Measurements from ENCODE around the gene PLOD2.

PLOD2 gene

DNA sequence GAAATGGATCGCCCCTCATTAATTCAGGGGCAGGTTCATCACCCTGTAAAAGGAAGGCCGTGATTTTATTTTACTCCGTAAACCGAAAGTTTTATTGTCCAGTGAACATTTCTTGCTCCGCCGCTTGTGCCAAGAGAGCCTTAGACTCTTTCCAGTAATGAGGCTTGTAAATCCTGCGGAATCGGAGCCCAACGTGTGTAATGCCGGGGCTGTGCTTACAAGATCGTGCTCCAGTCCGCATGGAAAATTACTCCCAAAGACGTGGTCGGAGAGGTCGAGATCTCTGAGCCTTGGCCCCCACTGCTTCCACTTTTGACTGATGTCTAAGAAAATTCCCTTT, 649 bp upstream of the PLOD2 start:
- no peak for FAIRE-seq
- no peak for TF ChIP-seq PAX5 (IDR thresholded peaks at IDR 0.05; ENCODE audit: insufficient read depth, low read length, severe bottlenecking)
- TF ChIP-seq SPI1 (IDR thresholded peaks at IDR 0.05; ENCODE audit: low read depth, low read length) = no peak
- TF ChIP-seq POU2F2 (IDR thresholded peaks at IDR 0.05; ENCODE audit: low read depth, low read length) = no peak
- no peak for TF ChIP-seq POLR2AphosphoS5 (IDR thresholded peaks at IDR 0.05; ENCODE audit: low read depth, low read length)
- TF ChIP-seq TAF1 (IDR thresholded peaks at IDR 0.05; ENCODE audit: low read depth, low read length) = no peak
- TF ChIP-seq POLR2A (IDR thresholded peaks at IDR 0.05; ENCODE audit: low read depth, low read length) = no peak
- no peak for DNase-seq (ENCODE audit: insufficient read length, low spot score)

DNA sequence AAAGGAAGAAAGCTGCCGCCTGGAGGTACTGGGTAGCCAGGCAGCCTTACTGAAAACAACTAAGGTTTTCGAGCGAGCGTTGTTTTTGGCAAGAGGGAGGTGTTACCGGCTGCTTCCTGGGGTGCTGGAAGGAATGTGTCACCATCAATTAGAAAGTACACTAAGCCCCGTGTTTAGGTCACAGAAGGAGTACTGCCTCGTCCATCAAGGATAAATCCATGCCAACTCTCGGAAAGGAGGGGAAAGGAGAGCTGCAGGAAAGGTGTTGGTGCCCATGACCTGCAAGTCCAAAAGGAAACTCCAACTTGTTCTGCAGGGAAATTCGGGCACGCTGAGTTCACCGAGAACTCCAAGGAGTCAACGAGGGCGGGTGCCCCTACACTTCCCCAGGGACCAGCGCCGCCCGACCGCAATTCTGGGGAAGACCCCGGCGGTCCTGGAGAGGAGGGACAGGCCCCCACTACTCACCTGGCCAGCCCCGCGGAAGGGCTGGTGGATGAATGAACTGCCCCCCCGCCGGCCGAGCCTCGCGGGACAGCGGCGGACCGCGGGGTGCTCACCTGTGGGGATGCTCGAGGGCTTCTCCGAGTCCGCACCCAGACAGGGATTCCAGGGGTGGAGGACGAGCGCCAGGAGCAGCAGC, 542 bp downstream of the PLOD2 start:
- no peak for FAIRE-seq
- TF ChIP-seq POU2F2 (IDR thresholded peaks at IDR 0.05; ENCODE audit: low read depth, low read length) (no peak), POLR2A (IDR thresholded peaks at IDR 0.05; ENCODE audit: low read depth, low read length) (no peak), TAF1 (IDR thresholded peaks at IDR 0.05; ENCODE audit: low read depth, low read length) (no peak), PAX5 (IDR thresholded peaks at IDR 0.05; ENCODE audit: insufficient read depth, low read length, severe bottlenecking) (no peak)
- DNase-seq (ENCODE audit: insufficient read length, low spot score) = no peak

DNA sequence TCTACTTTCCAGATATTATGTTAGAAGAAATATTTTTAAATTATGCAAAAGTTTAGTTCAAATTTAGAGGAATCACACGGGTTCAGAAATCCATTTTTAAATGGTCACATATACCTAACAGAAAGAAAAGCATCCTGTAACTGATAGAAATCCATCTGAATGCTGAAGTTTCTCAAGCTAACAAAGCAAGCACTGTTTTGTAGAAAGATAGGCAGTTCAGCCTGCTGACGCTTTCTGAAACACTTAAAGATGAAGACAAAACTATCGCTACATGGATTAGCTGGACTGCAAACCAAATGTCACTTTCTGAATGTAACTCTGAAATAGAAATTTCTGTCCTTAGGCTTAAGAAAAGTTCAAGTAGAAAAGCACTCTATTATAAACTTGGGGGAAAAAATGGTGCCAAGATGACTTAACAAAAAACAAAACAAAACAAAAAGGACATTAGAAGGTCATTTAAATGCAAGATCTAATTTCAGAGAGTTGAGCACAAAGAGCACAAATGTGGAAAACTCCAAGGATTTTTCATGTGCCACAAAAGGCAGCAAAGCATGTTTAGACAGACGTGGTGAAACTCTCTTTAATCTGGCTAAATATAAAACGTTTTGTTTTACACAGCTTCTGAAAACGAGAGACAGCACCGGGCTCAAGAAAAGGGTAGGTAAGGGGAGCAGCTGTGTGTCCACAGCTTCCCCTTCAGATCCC, 1.2 kb downstream of the PLOD2 start:
- TF ChIP-seq PAX5 (IDR thresholded peaks at IDR 0.05; ENCODE audit: insufficient read depth, low read length, severe bottlenecking) (no peak), SPI1 (IDR thresholded peaks at IDR 0.05; ENCODE audit: low read depth, low read length) (no peak), POLR2A (IDR thresholded peaks at IDR 0.05; ENCODE audit: low read depth, low read length) (no peak), TAF1 (IDR thresholded peaks at IDR 0.05; ENCODE audit: low read depth, low read length) (no peak), POLR2AphosphoS5 (IDR thresholded peaks at IDR 0.05; ENCODE audit: low read depth, low read length) (no peak), POU2F2 (IDR thresholded peaks at IDR 0.05; ENCODE audit: low read depth, low read length) (no peak)
- no peak for DNase-seq (ENCODE audit: insufficient read length, low spot score)
- FAIRE-seq = no peak

DNA sequence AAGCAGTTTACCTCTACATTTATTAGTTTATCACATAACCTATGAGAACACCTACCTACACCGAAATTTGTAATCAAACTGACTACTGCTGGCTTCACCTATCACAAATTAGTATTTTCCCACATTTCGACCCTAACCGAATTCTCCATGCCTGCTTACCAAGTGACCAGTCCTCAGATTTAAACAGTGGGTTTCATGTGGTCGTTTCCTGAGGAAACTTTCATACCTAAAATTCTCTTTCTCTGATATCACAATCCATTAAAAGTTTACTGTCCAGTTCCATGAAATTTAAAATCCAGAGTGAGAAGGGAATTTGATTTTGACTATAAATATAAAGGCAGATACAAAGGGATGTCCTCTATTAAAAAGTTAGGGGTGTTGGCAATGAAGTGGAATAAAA, 1.9 kb downstream of the PLOD2 start:
- no peak for TF ChIP-seq SPI1 (IDR thresholded peaks at IDR 0.05; ENCODE audit: low read depth, low read length)
- no peak for TF ChIP-seq POLR2AphosphoS5 (IDR thresholded peaks at IDR 0.05; ENCODE audit: low read depth, low read length)
- TF ChIP-seq TAF1 (IDR thresholded peaks at IDR 0.05; ENCODE audit: low read depth, low read length) = no peak
- TF ChIP-seq POU2F2 (IDR thresholded peaks at IDR 0.05; ENCODE audit: low read depth, low read length) = no peak
- TF ChIP-seq PAX5 (IDR thresholded peaks at IDR 0.05; ENCODE audit: insufficient read depth, low read length, severe bottlenecking) = no peak
- no peak for TF ChIP-seq POLR2A (IDR thresholded peaks at IDR 0.05; ENCODE audit: low read depth, low read length)
- DNase-seq (ENCODE audit: insufficient read length, low spot score) = no peak
- FAIRE-seq = no peak

DNA sequence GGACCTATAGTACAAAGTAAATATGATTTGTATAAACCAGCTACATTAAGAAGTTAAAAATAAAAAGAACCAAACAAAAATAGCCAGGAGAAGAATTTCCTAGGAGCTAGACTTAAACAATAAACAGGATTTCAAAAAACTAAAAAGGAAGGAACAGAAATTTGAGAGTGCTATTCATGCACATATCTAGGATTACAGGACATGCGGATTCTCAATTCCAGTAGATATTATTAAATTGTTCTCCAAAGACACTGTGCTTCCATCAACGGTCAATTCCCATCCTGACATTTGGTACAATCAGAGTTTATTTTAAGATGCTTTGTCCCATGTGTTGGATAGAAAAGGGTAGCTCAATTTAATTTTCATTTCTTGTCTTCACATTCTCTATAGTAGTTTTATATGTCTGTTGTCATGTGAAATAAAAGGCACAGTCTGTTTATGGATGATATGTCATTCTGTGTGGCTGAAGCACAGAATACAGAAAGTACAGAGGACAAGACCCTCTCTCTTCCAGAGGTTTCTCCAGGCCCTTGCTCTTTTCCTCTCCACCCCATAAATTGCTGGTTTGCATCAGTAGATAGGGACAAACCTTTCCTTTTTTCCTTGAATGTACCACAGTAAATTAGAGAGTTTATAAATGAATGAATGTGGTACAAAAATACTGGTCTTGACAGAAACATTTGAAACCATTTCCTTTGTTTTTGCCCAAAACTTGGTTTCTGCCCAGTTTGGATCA, 3.5 kb downstream of the PLOD2 start:
- DNase-seq (ENCODE audit: insufficient read length, low spot score) (no peak), FAIRE-seq (no peak)
- TF ChIP-seq POU2F2 (IDR thresholded peaks at IDR 0.05; ENCODE audit: low read depth, low read length) (no peak), SPI1 (IDR thresholded peaks at IDR 0.05; ENCODE audit: low read depth, low read length) (no peak), POLR2A (IDR thresholded peaks at IDR 0.05; ENCODE audit: low read depth, low read length) (no peak), POLR2AphosphoS5 (IDR thresholded peaks at IDR 0.05; ENCODE audit: low read depth, low read length) (no peak), TAF1 (IDR thresholded peaks at IDR 0.05; ENCODE audit: low read depth, low read length) (no peak), PAX5 (IDR thresholded peaks at IDR 0.05; ENCODE audit: insufficient read depth, low read length, severe bottlenecking) (no peak)

DNA sequence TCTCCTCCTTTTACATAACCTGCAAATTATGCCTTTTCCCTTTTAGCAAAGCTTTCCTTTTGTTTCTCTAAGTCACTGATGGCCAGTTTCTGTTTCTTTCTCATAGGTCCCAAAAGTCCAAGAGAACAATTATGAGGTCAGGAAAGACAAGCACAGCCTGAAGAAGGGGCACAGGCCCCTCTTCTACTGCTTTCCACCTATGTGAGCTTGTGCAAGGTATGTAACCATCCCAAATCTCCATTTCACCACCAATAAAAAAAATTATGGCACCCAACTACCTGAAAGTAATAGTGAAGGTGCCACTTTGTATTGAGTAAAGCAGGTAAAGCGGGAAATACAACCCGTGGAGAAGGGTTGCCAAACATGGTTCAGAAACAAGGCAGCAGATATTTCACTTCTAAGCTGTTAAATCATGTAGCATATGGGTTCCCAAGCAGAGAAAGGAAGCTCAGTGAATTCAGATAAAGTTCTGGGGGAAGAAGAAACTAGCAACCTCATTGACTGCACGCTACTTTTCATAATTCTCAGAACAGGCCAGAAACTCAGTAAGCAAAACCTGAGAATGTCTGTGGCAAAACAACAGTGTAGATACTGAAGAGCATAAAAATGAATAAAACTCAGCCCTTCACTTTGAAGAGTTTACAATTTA, 4.2 kb downstream of the PLOD2 start:
- no peak for FAIRE-seq
- TF ChIP-seq POU2F2 (IDR thresholded peaks at IDR 0.05; ENCODE audit: low read depth, low read length) (no peak), SPI1 (IDR thresholded peaks at IDR 0.05; ENCODE audit: low read depth, low read length) (no peak), POLR2AphosphoS5 (IDR thresholded peaks at IDR 0.05; ENCODE audit: low read depth, low read length) (no peak), PAX5 (IDR thresholded peaks at IDR 0.05; ENCODE audit: insufficient read depth, low read length, severe bottlenecking) (no peak), TAF1 (IDR thresholded peaks at IDR 0.05; ENCODE audit: low read depth, low read length) (no peak), POLR2A (IDR thresholded peaks at IDR 0.05; ENCODE audit: low read depth, low read length) (no peak)
- no peak for DNase-seq (ENCODE audit: insufficient read length, low spot score)

DNA sequence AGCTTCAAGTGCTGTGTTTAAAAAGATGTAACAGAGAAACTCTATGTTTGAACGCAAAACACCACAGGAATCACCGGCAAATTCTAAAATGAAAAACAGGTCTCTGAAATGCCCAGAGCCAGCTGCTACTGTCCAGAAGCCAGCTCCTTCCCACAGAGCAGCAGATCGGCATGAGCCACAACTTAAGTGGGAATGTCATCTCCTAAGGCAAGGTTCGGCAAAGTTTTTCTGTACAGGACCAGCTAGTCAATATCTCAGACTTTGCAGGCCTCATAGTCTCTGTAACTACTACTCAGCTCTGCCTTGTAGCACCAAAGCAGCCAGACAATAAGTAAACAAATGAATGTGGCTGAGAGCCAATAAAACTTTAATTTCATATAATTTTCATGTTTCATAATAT, 4.9 kb downstream of the PLOD2 start:
- FAIRE-seq (no peak), DNase-seq (ENCODE audit: insufficient read length, low spot score) (no peak)
- TF ChIP-seq POLR2A (IDR thresholded peaks at IDR 0.05; ENCODE audit: low read depth, low read length) (no peak), POU2F2 (IDR thresholded peaks at IDR 0.05; ENCODE audit: low read depth, low read length) (no peak), TAF1 (IDR thresholded peaks at IDR 0.05; ENCODE audit: low read depth, low read length) (no peak), SPI1 (IDR thresholded peaks at IDR 0.05; ENCODE audit: low read depth, low read length) (no peak), PAX5 (IDR thresholded peaks at IDR 0.05; ENCODE audit: insufficient read depth, low read length, severe bottlenecking) (no peak), POLR2AphosphoS5 (IDR thresholded peaks at IDR 0.05; ENCODE audit: low read depth, low read length) (no peak)

DNA sequence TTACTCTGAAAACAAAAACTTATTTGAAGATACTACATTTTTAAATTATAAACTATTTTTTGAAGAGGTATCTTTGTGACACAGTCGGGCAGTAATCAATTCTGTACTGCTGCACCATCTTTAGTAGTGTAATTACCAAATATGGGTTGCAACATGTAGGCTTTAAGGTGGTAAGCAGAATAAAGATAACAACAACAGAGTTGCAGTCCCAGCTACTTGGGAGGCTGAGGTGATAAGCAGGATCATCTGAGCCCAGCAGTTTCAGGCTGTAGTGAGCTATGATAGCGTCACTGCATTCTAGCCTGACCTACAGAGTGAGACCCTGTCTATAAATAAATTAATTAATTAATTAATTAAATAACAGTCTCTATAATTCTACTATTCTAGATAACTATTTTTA, 6.0 kb downstream of the PLOD2 start:
- DNase-seq (ENCODE audit: insufficient read length, low spot score) (no peak), FAIRE-seq (no peak)
- TF ChIP-seq POLR2AphosphoS5 (IDR thresholded peaks at IDR 0.05; ENCODE audit: low read depth, low read length) = no peak
- no peak for TF ChIP-seq POLR2A (IDR thresholded peaks at IDR 0.05; ENCODE audit: low read depth, low read length)
- TF ChIP-seq SPI1 (IDR thresholded peaks at IDR 0.05; ENCODE audit: low read depth, low read length) = no peak
- TF ChIP-seq PAX5 (IDR thresholded peaks at IDR 0.05; ENCODE audit: insufficient read depth, low read length, severe bottlenecking) = no peak
- no peak for TF ChIP-seq POU2F2 (IDR thresholded peaks at IDR 0.05; ENCODE audit: low read depth, low read length)
- no peak for TF ChIP-seq TAF1 (IDR thresholded peaks at IDR 0.05; ENCODE audit: low read depth, low read length)

DNA sequence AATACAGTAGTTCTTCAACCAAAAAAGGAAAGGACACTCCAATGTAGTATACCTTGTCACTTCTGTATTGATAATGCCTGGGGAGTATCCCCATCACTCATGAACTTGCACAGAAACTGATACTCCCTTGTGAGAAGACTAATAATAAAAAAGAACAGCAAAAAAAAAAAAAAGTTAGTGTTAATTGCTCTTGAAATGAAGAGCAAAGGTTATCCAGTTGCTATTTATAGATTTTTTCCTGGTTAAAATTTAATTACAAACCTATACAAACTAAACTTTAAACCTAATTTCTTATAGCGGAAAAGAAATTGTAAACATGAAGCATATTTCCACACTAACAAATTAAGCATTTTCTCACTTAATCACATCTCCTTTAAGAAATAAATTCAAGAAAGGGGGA, 6.7 kb downstream of the PLOD2 start:
- no peak for DNase-seq (ENCODE audit: insufficient read length, low spot score)
- FAIRE-seq = no peak
- no peak for TF ChIP-seq POU2F2 (IDR thresholded peaks at IDR 0.05; ENCODE audit: low read depth, low read length)
